Activated T-helper 17 cell treated with anti-CD3 and anti-CD28 coated beads, Interleukin-2, amount 50 U/mL, for 72 hours (primary cell): ENCODE data around the gene DMC1. TPM values are rescaled to one million over a fixed set of nuclear protein-coding genes. Genes with fewer than 3 reads are reported as not detected.
"Not testable (repeated sequence)": the region's sequence is repeated elsewhere in the genome, so short reads cannot be mapped to it uniquely, and the experiment has no call there.

Experiments
- ATAC-seq: fragments of 150-1000 bp; cut with Tn5 transposase; replicated peaks from 2 replicates; pipeline ENCODE4 v1.10.0; 2021; ENCODE audit warnings: mild to moderate bottlenecking, moderate library complexity
- H3K27ac Mint-ChIP-seq: one replicate; pipeline ENCODE4 v1.8.0; 2022; ENCODE audit warnings: mixed read lengths
- H3K27me3 Mint-ChIP-seq: one replicate; pipeline ENCODE4 v1.8.0; 2022; ENCODE audit warnings: mixed read lengths
- H3K36me3 Mint-ChIP-seq: one replicate; pipeline ENCODE4 v1.8.0; 2022; ENCODE audit warnings: low read depth, mild to moderate bottlenecking, mixed read lengths
- H3K4me1 Mint-ChIP-seq: one replicate; pipeline ENCODE4 v1.8.0; 2022; ENCODE audit warnings: mixed read lengths
- H3K4me3 Mint-ChIP-seq: one replicate; pipeline ENCODE4 v1.8.0; 2022; ENCODE audit warnings: mild to moderate bottlenecking, mixed read lengths
- H3K9me3 Mint-ChIP-seq: one replicate; pipeline ENCODE4 v1.8.0; 2022; ENCODE audit warnings: mixed read lengths
- total RNA-seq, 2 donors: library from RNA; stranded (reverse); gene quantifications; one replicate each; pipeline ENCODE4 v1.2.3, GENCODE V29; 2022

DMC1 gene
- total RNA-seq, 2 donors from 2014 or later, result 10.8 to 13.2 TPM

DNA sequence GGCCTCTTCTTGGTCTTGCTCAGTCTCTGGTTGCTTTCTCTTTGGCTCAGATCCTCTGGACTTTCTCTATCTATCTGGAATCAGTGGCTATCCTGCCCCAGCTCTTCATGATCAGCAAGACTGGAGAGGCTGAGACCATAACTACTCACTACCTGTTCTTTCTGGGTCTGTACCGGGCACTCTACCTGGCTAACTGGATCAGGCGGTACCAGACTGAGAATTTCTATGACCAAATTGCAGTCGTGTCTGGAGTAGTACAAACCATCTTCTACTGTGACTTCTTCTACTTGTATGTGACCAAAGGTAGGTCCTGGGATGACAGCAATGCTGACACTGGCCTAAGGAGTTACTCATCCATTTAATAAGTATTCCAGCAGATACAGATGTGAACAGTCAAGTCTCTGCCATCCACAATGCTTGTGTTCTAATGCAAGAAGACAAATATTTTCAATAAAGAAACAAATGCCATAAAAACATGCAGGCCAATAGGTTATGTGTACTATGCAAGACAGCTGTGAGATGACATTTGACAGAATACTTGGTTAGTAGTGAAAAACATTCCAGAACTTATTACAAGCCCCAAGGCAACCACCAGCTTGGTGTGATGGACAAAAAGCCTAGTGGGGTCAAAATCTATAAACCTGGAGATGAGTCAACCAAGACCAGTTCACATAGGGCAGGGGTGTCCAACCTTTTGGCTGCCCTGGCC, 88.7 kb downstream of the DMC1 start:
- Mint-ChIP-seq H3K9me3 (no peaks in the 10 kb centered on the region), H3K4me3 (no peak overlapping the region), H3K4me1 (peaks cover 5% of the 10 kb centered on the region), H3K27ac (peak overlapping the region; percentile 20), H3K27me3 (no peaks in the 10 kb centered on the region), H3K36me3 (peaks cover 70% of the 10 kb centered on the region)
- no peak for ATAC-seq

DNA sequence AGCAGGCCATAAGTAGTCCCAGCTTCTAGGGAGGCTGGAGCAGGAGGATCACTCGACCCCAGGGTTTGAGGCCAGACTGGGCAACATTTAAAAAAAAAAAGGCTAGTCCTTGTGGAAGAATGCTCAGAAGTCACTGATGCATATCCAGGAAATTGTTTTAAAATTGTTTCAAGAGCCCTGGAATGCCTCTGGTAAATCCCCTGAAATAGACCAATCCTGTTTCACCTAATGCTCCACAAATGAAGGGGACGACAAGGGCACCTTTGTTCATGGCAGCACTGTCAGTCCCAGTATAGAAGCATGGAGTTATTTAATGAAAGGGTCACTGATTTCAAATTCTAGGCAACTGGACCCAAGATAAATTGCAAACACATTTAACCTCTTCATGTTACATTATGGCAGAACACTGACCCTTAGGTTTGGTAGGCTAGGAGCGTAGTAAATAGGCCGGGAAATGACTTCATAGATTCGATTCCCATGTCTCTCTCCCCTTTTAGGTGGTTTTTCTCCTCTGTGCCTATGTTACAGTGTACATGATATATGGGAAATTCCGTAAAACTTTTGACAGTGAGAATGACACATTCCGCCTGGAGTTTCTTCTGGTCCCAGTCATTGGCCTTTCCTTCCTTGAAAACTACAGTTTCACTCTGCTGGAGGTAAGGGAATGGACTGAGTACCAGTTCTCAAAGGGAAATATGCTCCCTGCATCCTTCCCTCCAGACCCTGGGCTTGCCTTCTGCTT, 90.7 kb downstream of the DMC1 start:
- ATAC-seq, result no peak
- H3K27ac Mint-ChIP-seq, result no peak overlapping the region
- H3K27me3 Mint-ChIP-seq, result no peaks in the 10 kb centered on the region
- peaks cover 3% of the 10 kb centered on the region for H3K4me1 Mint-ChIP-seq
- peaks cover 49% of the 10 kb centered on the region for H3K36me3 Mint-ChIP-seq
- no peaks in the 10 kb centered on the region for H3K9me3 Mint-ChIP-seq
- no peak overlapping the region for H3K4me3 Mint-ChIP-seq

DNA sequence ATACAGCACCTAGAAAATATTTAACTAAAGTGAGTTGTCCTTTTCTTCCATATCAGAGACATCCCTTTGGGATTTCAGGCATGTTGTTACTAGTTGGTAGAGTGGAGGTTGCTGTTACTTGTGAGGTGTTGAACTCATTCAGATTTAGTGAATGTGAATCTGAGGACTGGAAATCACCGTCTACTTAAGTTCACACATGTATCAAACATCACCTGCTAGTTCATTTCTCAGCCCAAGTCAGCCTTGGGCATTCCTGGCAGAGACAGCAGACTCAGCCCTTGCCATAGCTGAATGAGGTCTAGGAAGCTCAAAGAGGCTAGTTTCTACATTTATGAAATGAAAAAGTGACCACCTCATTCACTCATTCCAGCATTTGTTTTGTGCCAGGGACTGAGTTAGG, 92.4 kb downstream of the DMC1 start:
- no peak overlapping the region for H3K4me3 Mint-ChIP-seq
- no peak overlapping the region for H3K27ac Mint-ChIP-seq
- H3K36me3 Mint-ChIP-seq, result peaks cover 32% of the 10 kb centered on the region
- no peaks in the 10 kb centered on the region for H3K27me3 Mint-ChIP-seq
- H3K4me1 Mint-ChIP-seq, result no peaks in the 10 kb centered on the region
- ATAC-seq, result no peak
- no peaks in the 10 kb centered on the region for H3K9me3 Mint-ChIP-seq

DNA sequence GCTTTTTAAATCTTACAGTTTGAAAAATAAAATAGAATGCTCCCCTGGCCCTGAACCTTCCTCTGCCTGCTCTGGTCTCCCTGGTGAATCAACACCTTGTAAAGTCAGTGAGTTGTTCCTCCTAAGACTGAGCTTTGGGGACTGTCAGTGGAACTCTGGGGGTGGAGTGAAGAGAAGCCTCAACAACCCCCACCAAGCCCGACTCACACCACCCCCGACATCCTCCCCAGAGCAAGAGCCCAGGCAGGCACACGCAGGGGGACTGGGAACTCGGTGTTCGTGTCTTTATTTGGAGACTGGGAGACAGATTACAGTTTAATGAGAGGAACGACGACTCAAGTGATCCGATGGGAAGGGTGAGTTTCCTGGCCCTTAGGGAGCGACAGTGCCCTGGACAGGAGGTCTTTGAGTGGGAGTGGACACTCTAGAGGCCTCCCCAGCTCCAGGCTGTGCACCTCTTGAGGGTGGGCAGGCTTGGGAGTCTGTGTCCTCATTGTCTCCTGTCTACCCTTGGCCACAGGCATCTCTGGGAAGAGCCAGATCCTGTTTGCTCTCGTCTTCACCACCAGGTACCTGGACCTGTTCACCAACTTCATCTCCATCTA, 95.9 kb downstream of the DMC1 start:
- Mint-ChIP-seq H3K36me3 (no peaks in the 10 kb centered on the region), H3K9me3 (no peaks in the 10 kb centered on the region), H3K4me3 (no peak overlapping the region), H3K27ac (no peak overlapping the region), H3K27me3 (no peaks in the 10 kb centered on the region), H3K4me1 (no peaks in the 10 kb centered on the region)
- ATAC-seq, result no peak

DNA sequence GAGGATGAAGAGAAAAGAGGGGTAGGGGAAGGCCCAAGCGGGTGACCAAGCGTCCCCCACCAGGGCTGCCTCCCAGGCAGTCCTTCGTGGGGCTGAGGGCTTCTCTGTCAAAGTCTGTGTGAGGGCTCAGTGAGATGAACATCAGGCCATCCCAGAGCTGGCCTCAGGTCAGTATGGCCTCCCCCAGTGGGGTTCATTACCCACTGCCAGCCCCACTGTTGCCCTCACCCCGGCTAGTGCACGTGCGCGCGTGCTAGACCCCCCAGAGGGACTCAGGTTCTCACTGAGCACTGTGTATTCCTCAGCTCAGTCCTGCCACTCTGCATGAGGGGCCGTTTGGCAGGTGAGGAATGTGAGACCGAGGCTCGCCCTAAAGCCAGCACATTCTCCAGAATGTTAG, 98.7 kb downstream of the DMC1 start:
- H3K9me3 Mint-ChIP-seq, result no peaks in the 10 kb centered on the region
- no peak overlapping the region for H3K4me3 Mint-ChIP-seq
- no peaks in the 10 kb centered on the region for H3K4me1 Mint-ChIP-seq
- no peaks in the 10 kb centered on the region for H3K36me3 Mint-ChIP-seq
- peaks cover 9% of the 10 kb centered on the region for H3K27me3 Mint-ChIP-seq
- ATAC-seq, result no peak
- no peak overlapping the region for H3K27ac Mint-ChIP-seq

DNA sequence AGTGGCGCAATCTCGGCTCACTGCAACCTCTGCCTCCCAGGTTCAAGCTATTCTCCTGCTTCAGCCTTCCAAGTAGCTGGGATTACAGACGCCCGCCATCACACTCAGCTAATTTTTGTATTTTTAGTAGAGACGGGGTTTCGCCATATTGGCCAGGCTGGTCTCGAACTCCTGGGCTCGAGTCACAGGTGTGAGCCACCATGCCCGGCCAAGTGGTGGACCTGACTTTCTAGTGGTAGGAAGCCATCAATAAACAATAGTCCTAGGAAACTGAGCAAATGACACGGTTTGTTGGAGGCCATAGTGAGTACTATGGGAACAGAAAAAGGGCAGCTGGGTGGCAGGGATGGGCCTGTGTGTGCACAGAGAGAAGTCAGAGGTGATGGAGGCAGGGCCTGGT, 99.8 kb downstream of the DMC1 start:
- not testable (repeated sequence) for H3K27me3 Mint-ChIP-seq, ATAC-seq, H3K4me1 Mint-ChIP-seq, H3K4me3 Mint-ChIP-seq, H3K27ac Mint-ChIP-seq, H3K36me3 Mint-ChIP-seq, H3K9me3 Mint-ChIP-seq

DNA sequence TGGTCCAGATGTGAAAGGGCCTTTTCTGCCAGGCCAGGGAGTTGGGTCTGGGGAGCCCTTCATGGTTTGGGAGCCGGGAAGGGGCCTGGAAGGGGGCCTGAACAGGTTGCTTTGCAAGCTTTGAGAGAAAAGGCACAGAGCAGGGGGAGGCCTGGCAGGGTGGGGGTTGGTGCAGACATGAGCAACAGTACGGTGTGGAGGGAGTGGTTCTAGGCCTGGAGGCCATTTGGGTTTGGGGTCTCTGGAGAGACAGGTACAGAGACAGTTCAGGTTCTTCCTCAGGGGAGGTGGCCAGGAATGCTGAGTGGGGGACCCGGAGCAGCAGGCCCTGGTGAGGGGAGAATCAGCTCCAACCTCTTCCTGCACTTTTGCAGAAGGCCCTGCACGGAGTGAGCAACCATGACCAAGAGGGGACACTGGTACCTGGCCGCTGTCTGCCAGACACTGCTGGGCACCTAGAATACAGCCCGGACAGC, 100.6 kb downstream of the DMC1 start:
- Mint-ChIP-seq H3K27ac (no peak overlapping the region), H3K4me3 (no peak overlapping the region), H3K27me3 (peaks cover 9% of the 10 kb centered on the region), H3K9me3 (no peaks in the 10 kb centered on the region), H3K4me1 (no peaks in the 10 kb centered on the region), H3K36me3 (no peaks in the 10 kb centered on the region)
- no peak for ATAC-seq

Other genes starting within 250 kb of the DMC1 start
- gene KCNJ4, start 115.0 kb downstream of the DMC1 start, total RNA-seq, result not detected
- under 1 TPM; 0.32 to 0.40 TPM for gene KDELR3, start 102.1 kb downstream of the DMC1 start, total RNA-seq
- gene DDX17, start 63.9 kb downstream of the DMC1 start, total RNA-seq, result 100 to 1,000 TPM; 373 to 600 TPM
- under 1 TPM; 0.45 to 0.63 TPM for gene FAM227A, start 86.2 kb upstream of the DMC1 start, total RNA-seq
- 10 to 100 TPM; 10.4 to 11.5 TPM for gene CBY1, start 86.5 kb upstream of the DMC1 start, total RNA-seq
- 100 to 1,000 TPM in 1 of 2 donors, 10 to 100 TPM in 1; 59.9 to 138 TPM for gene TOMM22, start 111.8 kb upstream of the DMC1 start, total RNA-seq
- 100 to 1,000 TPM in 1 of 2 donors, 10 to 100 TPM in 1; 80.1 to 104 TPM for gene JOSD1, start 130.8 kb upstream of the DMC1 start, total RNA-seq
- gene GTPBP1, start 135.8 kb upstream of the DMC1 start, total RNA-seq, result 10 to 100 TPM; 70.6 to 92.3 TPM
- gene SUN2, start 185.8 kb upstream of the DMC1 start, total RNA-seq, result 100 to 1,000 TPM; 193 to 216 TPM
- 1 to 10 TPM; 5.0 to 5.2 TPM for gene DNAL4, start 224.0 kb upstream of the DMC1 start, total RNA-seq